K562 (cell line): ENCODE measurements around the gene UBFD1. TPM values are rescaled to one million over a fixed set of nuclear protein-coding genes. Genes with fewer than 3 reads are reported as not detected.

ENCODE experiments used
- ARHGAP35 ChIP-seq: fragments of 450-650 bp; IDR thresholded peaks from 2 replicates; pipeline ENCODE4 v1.6.1; 2018; ENCODE audit not compliant: partially characterized antibody
- ASH1L ChIP-seq: fragments of 450-650 bp; IDR thresholded peaks from 2 replicates; pipeline ENCODE4 v1.6.1; 2018; ENCODE audit warnings: borderline replicate concordance, mild to moderate bottlenecking, low read depth; ENCODE audit not compliant: partially characterized antibody
- CREB3L1 ChIP-seq: fragments of 450-650 bp; IDR thresholded peaks from 2 replicates; pipeline ENCODE4 v1.6.1; 2014; ENCODE audit warnings: low read depth, mild to moderate bottlenecking, moderate library complexity, borderline replicate concordance
- JUN ChIP-seq, 2 experiments: sonication (generic) in 1 of 2; formaldehyde crosslinking in 1 of 2; IDR thresholded peaks; 2 replicates each; pipeline versions ENCODE4 v1.6.1 to v1.8.0; 2012 to 2022; ENCODE audit warnings: borderline replicate concordance in 2 of 2, mild to moderate bottlenecking in 2 of 2, improper control_type of control experiment in 1 of 2, low read depth in 1 of 2, low read length in 1 of 2, missing genetic modification reagents in 1 of 2
- KLF10 ChIP-seq: fragments of 250-450 bp; sonication (Bioruptor Pico); IDR thresholded peaks from 2 replicates; pipeline ENCODE4 v1.6.1; 2021; ENCODE audit warnings: matching md5 sums
- MAX ChIP-seq: sonication (generic); formaldehyde crosslinking; IDR thresholded peaks from 2 replicates; pipeline ENCODE4 v1.9.0; 2022; ENCODE audit warnings: mild to moderate bottlenecking, missing genetic modification reagents
- PCBP2 ChIP-seq: fragments of 200-400 bp; formaldehyde crosslinking; IDR thresholded peaks from 2 replicates; pipeline ENCODE4 v1.6.1; 2018; ENCODE audit warnings: low read length, low read depth, mild to moderate bottlenecking, moderate library complexity; ENCODE audit not compliant: poor library complexity, severe bottlenecking
- PHF8 ChIP-seq: fragments of 200-600 bp; sonication (generic); IDR thresholded peaks from 2 replicates; pipeline ENCODE4 v1.6.1; 2012; ENCODE audit warnings: mixed run types, mild to moderate bottlenecking, inconsistent platforms, low read length, moderate library complexity, borderline replicate concordance
- PURB ChIP-seq: sonication (generic); formaldehyde crosslinking; IDR thresholded peaks from 2 replicates; pipeline ENCODE4 v1.9.0; 2021; ENCODE audit warnings: low read depth, mild to moderate bottlenecking, missing genetic modification reagents
- RFX1 ChIP-seq: fragments of 450-650 bp; IDR thresholded peaks from 2 replicates; pipeline ENCODE4 v1.6.1; 2016; ENCODE audit warnings: mild to moderate bottlenecking, moderate library complexity
- VEZF1 ChIP-seq: fragments of 200-800 bp; sonication (Bioruptor generic); IDR thresholded peaks from 2 replicates; pipeline ENCODE4 v1.6.1; 2017; ENCODE audit warnings: missing genetic modification characterization, missing compliant biosample characterization
- ZBTB33 ChIP-seq: sonication (generic); formaldehyde crosslinking; IDR thresholded peaks from 2 replicates; pipeline ENCODE4 v1.8.1; 2023; ENCODE audit warnings: mild to moderate bottlenecking, missing genetic modification reagents
- ZKSCAN1 ChIP-seq: fragments of 150-350 bp; IDR thresholded peaks from 2 replicates; pipeline ENCODE4 v1.6.1; 2016; ENCODE audit warnings: low read depth, low read length
- ZMIZ1 ChIP-seq, 2 experiments: fragments of 150-350 bp in 1 of 2; IDR thresholded peaks; 2 replicates each; pipeline ENCODE4 v1.6.1; 2012 to 2016; ENCODE audit warnings: low read depth in 2 of 2, low read length in 2 of 2, mild to moderate bottlenecking in 1 of 2, moderate library complexity in 1 of 2
- ZNF589 ChIP-seq: fragments of 200-800 bp; sonication (Bioruptor generic); IDR thresholded peaks from 2 replicates; pipeline ENCODE4 v1.6.1; 2016; ENCODE audit warnings: low read depth, missing genetic modification characterization, missing compliant biosample characterization
- polyA plus RNA-seq, 8 experiments: library from polyadenylated mRNA; depleted of rRNA in 4 of 8; stranded (reverse) in 5 of 8; unstranded in 3 of 8; fragments of >200 nt; fragmentation: Nextera tagmentation in 2 of 8; fragmentation: Illumina TruSeq in 1 of 8; extraction: Ambion mirVana in 2 of 8; extraction: Trizol in 1 of 8; gene quantifications; 2 replicates each; pipeline versions ENCODE4 v1.2.1 to v1.2.3, GENCODE V29; 2011 to 2014; ENCODE audit warnings: inconsistent platforms in 1 of 8, missing spikeins in 1 of 8
- total RNA-seq, 7 experiments: library from RNA; depleted of rRNA in 6 of 7; stranded (reverse); fragments of >200 nt in 6 of 7; fragmentation: Illumina TruSeq in 2 of 7; extraction: Trizol in 2 of 7; gene quantifications; 2 replicates each; pipeline versions ENCODE4 v1.2.1 to v1.2.3, GENCODE V29; 2011 to 2021; ENCODE audit warnings: low replicate concordance in 1 of 7

The UBFD1 gene
- total and polyA plus RNA-seq, 9 of the 15 experiments (the other 6 are each of a cell fraction or from before 2014, with no cell fraction given) = 10.7 to 66.2 (median 34.0) TPM

GRCh38 chr16:23595951-23596720, 38.6 kb downstream of the UBFD1 start, which contains the start of gene NDUFAB1 (continued):
- TF ChIP-seq ZBTB33 (peak; percentile 47; the same call in 1 of the 2 replicates), MAX (CRISPR knock-in tag) (peak; percentile 78), PCBP2 (no peak), ASH1L (no peak), KLF10 (CRISPR knock-in tag) (no peak), PURB (CRISPR knock-in tag) (no peak), VEZF1 (peak; percentile 44; the same call in 1 of the 2 replicates), ARHGAP35 (no peak), CREB3L1 (peak; percentile 68), RFX1 (peak; percentile 72), ZKSCAN1 (peak; percentile 74; the same call in 1 of the 2 replicates), PHF8 (peak; percentile 81; the same call in 1 of the 2 replicates), JUN (IDR thresholded peaks at IDR 0.05; ENCODE audit: borderline replicate concordance, low read depth, low read length) (peak; percentile 44), JUN (CRISPR knock-in tag; IDR thresholded peaks at IDR 0.05; ENCODE audit: borderline replicate concordance) (0 out of 2 replicates have a peak, but pooled peaks have one; percentile 23), ZNF589 (CRISPR knock-in tag) (no peak), ZMIZ1 (IDR thresholded peaks at IDR 0.05; ENCODE audit: low read depth in 2 of 2, low read length in 2 of 2) (no peak)
